Measurements from ENCODE around the gene TNNT3. TPM values are rescaled to one million over a fixed set of nuclear protein-coding genes. Genes with fewer than 3 reads are reported as not detected.
"Not testable (repeated sequence)": the region's sequence is repeated elsewhere in the genome, so short reads cannot be mapped to it uniquely, and the experiment has no call there.

The TNNT3 gene
- total RNA-seq, 4 donors from 2014 or later, result 4.4 to 8.6 (median 6.1) TPM

DNA sequence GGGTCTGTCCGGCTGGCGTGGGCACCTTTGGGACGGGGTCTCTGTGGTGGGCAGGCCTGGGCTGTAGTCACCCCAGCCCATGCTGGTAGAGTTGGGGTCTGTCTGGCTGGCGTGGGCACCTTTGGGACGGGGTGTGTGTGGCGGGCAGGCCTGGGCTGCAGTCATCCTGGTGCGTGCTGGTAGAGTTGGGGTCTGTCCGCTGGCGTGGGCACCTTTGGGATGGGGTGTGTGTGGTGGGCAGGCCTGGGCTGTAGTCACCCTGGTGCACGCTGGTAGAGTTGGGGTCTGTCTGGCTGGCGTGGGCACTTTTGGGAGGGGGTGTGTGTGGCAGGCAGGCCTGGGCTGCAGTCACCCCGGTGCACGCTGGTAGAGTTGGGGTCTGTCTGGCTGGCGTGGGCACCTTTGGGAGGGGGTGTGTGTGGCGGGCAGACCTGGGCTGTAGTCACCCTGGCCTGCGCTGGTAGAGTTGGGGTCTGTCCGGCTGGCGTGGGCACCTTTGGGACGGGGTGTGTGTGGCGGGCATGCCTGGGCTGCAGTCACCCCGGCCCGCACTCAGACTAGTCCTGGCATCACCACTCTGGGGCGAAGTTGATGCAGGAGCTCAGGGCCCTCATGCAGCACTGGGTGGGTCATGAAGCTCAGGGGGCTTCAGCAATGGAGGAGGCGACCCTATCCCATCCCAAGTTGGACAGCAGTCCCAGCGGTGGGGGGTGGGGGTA lies 47.1 kb upstream of the TNNT3 start:
- DNase-seq (ENCODE audit: low spot score in 2 of 2), result no peak
- 76 to 85% methylated on average over 12 to 18 of the region's 25 CpGs for WGBS, 2 donors
- H3K4me1 ChIP-seq, result peaks cover 0 to 81% (median 36%) of the 10 kb centered on the region in 4 donors
- no peaks in the 10 kb centered on the region for H3K9me3 ChIP-seq
- peak overlapping the region in 2 of 4 donors; percentile 34 to 69 for H3K27ac ChIP-seq
- H3K4me3 ChIP-seq, result peak overlapping the region in 1 of 4 donors; percentile 41
- peaks cover 0 to 16% of the 10 kb centered on the region in 2 donors for H3K27me3 ChIP-seq
- TF ChIP-seq CTCF (IDR thresholded peaks at IDR 0.05) (no peak), POLR2A (IDR thresholded peaks at IDR 0.05) (no peak), EP300 (IDR thresholded peaks at IDR 0.05) (no peak)
- no peaks in the 10 kb centered on the region for H3K36me3 ChIP-seq

- WGBS, 2 donors, result 23 to 28% methylated on average over 11 of the region's 11 CpGs
- Histone ChIP-seq H3K27ac (peak overlapping the region in 2 of 4 donors; percentile 34 to 69), H3K9me3 (no peaks in the 10 kb centered on the region), H3K27me3 (peaks cover 0 to 16% of the 10 kb centered on the region in 2 donors), H3K4me1 (peaks cover 0 to 81% (median 30%) of the 10 kb centered on the region in 4 donors), H3K4me3 (peak overlapping the region in 1 of 4 donors; percentile 25), H3K36me3 (no peaks in the 10 kb centered on the region)
- peak in 1 of 2 donors; percentile 54 for DNase-seq (ENCODE audit: low spot score in 2 of 2)
- TF ChIP-seq EP300 (IDR thresholded peaks at IDR 0.05), result no peak
- TF ChIP-seq POLR2A (IDR thresholded peaks at IDR 0.05), result no peak
- no peak for TF ChIP-seq CTCF (IDR thresholded peaks at IDR 0.05)
Observed at GRCh38 chr11:1873048-1873812, 46.3 kb upstream of the TNNT3 start.

GRCh38 chr11:1873813-1874150 lies 45.7 kb upstream of the TNNT3 start:
- H3K36me3 ChIP-seq; H3K9me3 ChIP-seq; H3K4me3 ChIP-seq; DNase-seq (ENCODE audit: low spot score in 2 of 2): not testable (repeated sequence)
- WGBS, 2 donors, result 75 to 79% methylated on average over 16 to 17 of the region's 17 CpGs
- Histone ChIP-seq H3K27ac (peak overlapping the region in 1 of 4 donors; percentile 69), H3K4me1 (peaks cover 0 to 75% (median 25%) of the 10 kb centered on the region in 4 donors), H3K27me3 (peaks cover 0 to 16% of the 10 kb centered on the region in 2 donors)

- Histone ChIP-seq H3K27me3 (peaks cover 0 to 16% of the 10 kb centered on the region in 2 donors), H3K4me1 (peaks cover 0 to 71% (median 24%) of the 10 kb centered on the region in 4 donors), H3K27ac (peak overlapping the region; percentile 33 to 67 (median 60))
- H3K9me3 ChIP-seq; H3K4me3 ChIP-seq; H3K36me3 ChIP-seq; DNase-seq (ENCODE audit: low spot score in 2 of 2): not testable (repeated sequence)
- WGBS, 2 donors, result 45 to 60% methylated on average over 9 to 16 of the region's 17 CpGs
Observed at GRCh38 chr11:1874441-1875092, 44.9 kb upstream of the TNNT3 start.

GRCh38 chr11:1875093-1875850 lies 44.2 kb upstream of the TNNT3 start:
- peaks cover 0 to 71% (median 25%) of the 10 kb centered on the region in 4 donors for H3K4me1 ChIP-seq
- no peak for DNase-seq (ENCODE audit: low spot score in 2 of 2)
- H3K9me3 ChIP-seq, result no peaks in the 10 kb centered on the region
- H3K36me3 ChIP-seq, result no peaks in the 10 kb centered on the region
- no peak for TF ChIP-seq EP300 (IDR thresholded peaks at IDR 0.05)
- TF ChIP-seq CTCF (IDR thresholded peaks at IDR 0.05), result no peak
- no peak for TF ChIP-seq POLR2A (IDR thresholded peaks at IDR 0.05)
- 73 to 78% methylated on average over 19 to 28 of the region's 28 CpGs for WGBS, 2 donors
- peaks cover 0 to 14% of the 10 kb centered on the region in 2 donors for H3K27me3 ChIP-seq
- no peak overlapping the region for H3K4me3 ChIP-seq
- peak overlapping the region; percentile 33 to 77 (median 66) for H3K27ac ChIP-seq

DNA sequence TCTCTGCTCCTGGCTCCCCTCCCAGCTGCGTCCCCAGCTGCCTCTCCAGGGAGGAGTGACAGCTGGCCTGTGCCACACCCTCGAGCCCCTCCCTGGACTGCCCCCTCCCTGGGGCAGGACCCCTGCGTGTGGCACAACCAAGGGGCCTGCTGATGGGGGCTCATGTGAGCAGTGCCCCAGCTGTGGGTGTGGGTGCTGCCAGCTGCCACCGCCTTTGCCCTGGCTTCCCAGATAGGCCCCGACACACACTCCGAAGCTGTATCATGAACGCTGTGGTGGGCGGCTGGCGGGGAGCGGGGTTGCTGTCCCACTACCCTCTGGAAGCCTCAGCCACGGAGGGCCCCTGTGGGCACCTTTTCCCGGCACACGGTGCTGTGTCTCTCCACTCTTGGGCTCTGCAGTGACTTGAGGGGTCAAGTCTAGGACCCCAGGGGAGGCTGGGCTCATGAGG lies 43.6 kb upstream of the TNNT3 start:
- not testable (repeated sequence) for H3K36me3 ChIP-seq; H3K4me3 ChIP-seq; H3K27me3 ChIP-seq; DNase-seq (ENCODE audit: low spot score in 2 of 2); H3K9me3 ChIP-seq
- WGBS, 2 donors, result 78% methylated on average over 11 of the region's 13 CpGs; no CpG with 5 or more reads in 1 of the 2 donors
- peak overlapping the region in 3 of 4 donors; percentile 50 to 77 (median 67) for H3K27ac ChIP-seq
- H3K4me1 ChIP-seq, result peaks cover 0 to 71% (median 26%) of the 10 kb centered on the region in 4 donors
